ENCODE results near the gene RNF151. TPM values are rescaled to one million over a fixed set of nuclear protein-coding genes. Genes with fewer than 3 reads are reported as not detected.
"Not testable (repeated sequence)": the region's sequence is repeated elsewhere in the genome, so short reads cannot be mapped to it uniquely, and the experiment has no call there.

The RNF151 gene
- total RNA-seq, 2 experiments from 2014 or later = not detected

DNA sequence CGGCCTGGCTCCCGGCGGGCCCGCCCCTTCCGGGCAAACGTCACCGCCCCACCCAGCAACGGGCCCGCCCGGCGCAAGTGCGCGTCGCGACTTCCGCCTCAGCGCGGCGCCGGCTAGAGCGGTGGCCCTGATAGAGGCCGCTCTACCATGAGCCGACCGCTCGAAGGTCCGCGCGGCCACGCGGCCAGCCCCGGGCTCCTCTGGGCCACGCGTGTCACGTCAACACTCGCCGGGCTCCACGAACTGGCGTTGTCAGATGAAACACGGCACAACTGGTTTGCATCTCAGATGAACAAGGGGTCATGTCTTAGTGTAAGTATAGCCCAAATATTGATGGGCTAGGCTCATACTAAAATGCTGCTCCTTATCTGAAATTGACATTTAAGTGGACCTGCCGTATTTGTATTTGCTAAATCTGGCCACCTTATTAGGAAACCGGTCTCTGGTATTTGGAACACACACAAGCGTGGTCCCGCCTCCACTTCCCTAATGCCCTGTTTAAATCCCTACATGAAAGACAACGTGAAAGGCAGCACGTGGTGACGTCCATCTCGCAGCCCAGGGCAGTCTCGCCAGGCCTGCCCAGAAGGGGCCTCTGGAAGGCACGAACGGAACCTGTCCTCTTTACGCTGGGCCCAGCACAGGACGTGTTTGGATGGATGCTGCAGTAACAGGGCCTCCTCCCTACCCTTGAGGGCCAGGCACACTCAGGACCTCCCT is 43.3 kb downstream of the RNF151 start, which contains the start of gene ZNF598:
TSS of gene ZNF598 (minus strand) at position 31 of the 720 bp plus-strand sequence.
- Histone ChIP-seq H4K20me1 (ENCODE audit: insufficient read depth, low read length) (peaks cover 10% of the 10 kb centered on the region; the same call in 1 of the 2 replicates), H3K9me3 (ENCODE audit: low read length) (no peaks in the 10 kb centered on the region), H3K4me3 (ENCODE audit: low read depth, low read length, poor library complexity, severe bottlenecking) (peak within 1 kb of the TSS; percentile 93), H3K4me2 (ENCODE audit: low read length) (peak within 1 kb of the TSS; percentile 100), H3K9me2 (ENCODE audit: insufficient read depth, low read length) (no peaks in the 10 kb centered on the region), H3K79me2 (ENCODE audit: insufficient read depth, low read depth, low read length) (peaks cover 42% of the 10 kb centered on the region), H2AFZ (ENCODE audit: low read length) (peak within 1 kb of the TSS; percentile 80; the same call in 1 of the 2 replicates), H3K36me3 (ENCODE audit: insufficient read depth, low read length) (peaks cover 13% of the 10 kb centered on the region; the same call in 1 of the 2 replicates), H3K27ac (ENCODE audit: low read depth, low read length, poor library complexity, severe bottlenecking) (peak within 1 kb of the TSS; percentile 66), H3K4me1 (ENCODE audit: insufficient read depth, low read length, poor library complexity, severe bottlenecking) (peaks cover 27% of the 10 kb centered on the region)
- CTCF ChIA-PET (ENCODE audit: unreplicated experiment) = no interaction called here
- intact Hi-C loops (cut with micrococcal nuclease; ENCODE audit: unreplicated experiment) = loop anchor here (2.0 kb wide), 1 partner anchor 67 kb away; the partner anchor contains the start of gene MSRB1
- DNase-seq (ENCODE audit: low spot score) = peak; percentile 92
- TSS peak; percentile 97 for BruUV-seq (replicated peaks)
- TF ChIP-seq EZH2phosphoT487 (IDR thresholded peaks at IDR 0.05; ENCODE audit: borderline replicate concordance, low read depth, low read length) = no peak
- TF ChIP-seq, protein P1, sequence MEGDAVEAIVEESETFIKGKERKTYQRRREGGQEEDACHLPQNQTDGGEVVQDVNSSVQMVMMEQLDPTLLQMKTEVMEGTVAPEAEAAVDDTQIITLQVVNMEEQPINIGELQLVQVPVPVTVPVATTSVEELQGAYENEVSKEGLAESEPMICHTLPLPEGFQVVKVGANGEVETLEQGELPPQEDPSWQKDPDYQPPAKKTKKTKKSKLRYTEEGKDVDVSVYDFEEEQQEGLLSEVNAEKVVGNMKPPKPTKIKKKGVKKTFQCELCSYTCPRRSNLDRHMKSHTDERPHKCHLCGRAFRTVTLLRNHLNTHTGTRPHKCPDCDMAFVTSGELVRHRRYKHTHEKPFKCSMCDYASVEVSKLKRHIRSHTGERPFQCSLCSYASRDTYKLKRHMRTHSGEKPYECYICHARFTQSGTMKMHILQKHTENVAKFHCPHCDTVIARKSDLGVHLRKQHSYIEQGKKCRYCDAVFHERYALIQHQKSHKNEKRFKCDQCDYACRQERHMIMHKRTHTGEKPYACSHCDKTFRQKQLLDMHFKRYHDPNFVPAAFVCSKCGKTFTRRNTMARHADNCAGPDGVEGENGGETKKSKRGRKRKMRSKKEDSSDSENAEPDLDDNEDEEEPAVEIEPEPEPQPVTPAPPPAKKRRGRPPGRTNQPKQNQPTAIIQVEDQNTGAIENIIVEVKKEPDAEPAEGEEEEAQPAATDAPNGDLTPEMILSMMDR (conservative IDR thresholded peaks at IDR 0.05; ENCODE audit: low read length) = no peak
- POLR2A ChIA-PET = no interaction called here

DNA sequence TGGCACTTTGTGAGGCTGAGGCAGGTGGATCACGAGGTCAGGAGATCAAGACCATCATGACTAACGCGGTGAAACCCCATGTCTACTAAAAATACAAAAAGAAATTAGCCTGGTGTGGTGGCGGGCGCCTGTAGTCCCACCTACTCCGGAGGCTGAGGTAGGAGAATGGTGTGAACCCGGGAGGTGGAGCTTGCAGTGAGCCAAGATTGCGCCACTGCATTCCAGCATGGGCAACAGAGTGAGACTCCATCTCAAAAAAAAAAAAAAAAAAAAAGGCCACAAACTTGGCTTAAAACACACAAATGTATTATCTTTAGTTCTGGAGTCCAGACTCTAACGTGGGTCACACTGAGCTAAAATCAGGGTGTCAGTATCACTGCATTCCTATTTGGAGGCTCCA is 45.1 kb downstream of the RNF151 start:
- H3K9me3 ChIP-seq (ENCODE audit: low read length); DNase-seq (ENCODE audit: low spot score); intact Hi-C loops (cut with micrococcal nuclease; ENCODE audit: unreplicated experiment); H2AFZ ChIP-seq (ENCODE audit: low read length); H3K27ac ChIP-seq (ENCODE audit: low read depth, low read length, poor library complexity, severe bottlenecking); H4K20me1 ChIP-seq (ENCODE audit: insufficient read depth, low read length); H3K9me2 ChIP-seq (ENCODE audit: insufficient read depth, low read length); H3K4me2 ChIP-seq (ENCODE audit: low read length); CTCF ChIA-PET (ENCODE audit: unreplicated experiment); BruUV-seq (replicated peaks); H3K4me3 ChIP-seq (ENCODE audit: low read depth, low read length, poor library complexity, severe bottlenecking): not testable (repeated sequence)
- POLR2A ChIA-PET = interaction anchor here (0.6 to 0.7 kb wide), 2 partner anchors 455 to 674 kb away, joined by 3 to 4 read pairs; no protein-coding TSS in a partner anchor
- Histone ChIP-seq H3K79me2 (ENCODE audit: insufficient read depth, low read depth, low read length) (peaks cover 37% of the 10 kb centered on the region), H3K36me3 (ENCODE audit: insufficient read depth, low read length) (peaks cover 13% of the 10 kb centered on the region; the same call in 1 of the 2 replicates), H3K4me1 (ENCODE audit: insufficient read depth, low read length, poor library complexity, severe bottlenecking) (peaks cover 27% of the 10 kb centered on the region)

DNA sequence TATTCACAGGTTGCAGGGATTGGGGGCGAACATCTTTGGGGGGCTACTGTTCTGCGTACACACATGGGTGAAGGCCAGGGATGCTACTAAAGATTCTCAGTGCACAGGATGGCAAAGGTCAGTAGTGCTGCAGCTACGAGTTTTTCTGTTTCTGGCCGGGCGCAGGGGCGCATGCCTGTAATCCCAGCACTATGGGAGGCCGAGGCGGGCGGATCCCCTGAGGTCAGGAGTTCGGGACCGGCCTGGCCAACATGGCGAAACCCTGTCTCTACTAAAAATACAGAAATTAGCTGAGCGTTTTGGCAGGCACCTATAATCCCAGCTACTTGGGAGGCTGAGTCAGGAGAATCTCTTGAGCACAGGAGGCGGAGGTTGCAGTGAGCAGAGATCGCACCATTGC is 46.9 kb downstream of the RNF151 start:
- no peaks in the 10 kb centered on the region for H3K9me2 ChIP-seq (ENCODE audit: insufficient read depth, low read length)
- intact Hi-C loops (cut with micrococcal nuclease; ENCODE audit: unreplicated experiment) = no loop called here
- no TSS peak for BruUV-seq (replicated peaks)

More for the DNA sequence above, 46.9 kb downstream of the RNF151 start:
- Histone ChIP-seq H3K4me2 (ENCODE audit: low read length) (no peak overlapping the region), H3K9me3 (ENCODE audit: low read length) (no peaks in the 10 kb centered on the region), H3K4me1 (ENCODE audit: insufficient read depth, low read length, poor library complexity, severe bottlenecking) (peaks cover 10% of the 10 kb centered on the region), H3K79me2 (ENCODE audit: insufficient read depth, low read depth, low read length) (peaks cover 19% of the 10 kb centered on the region), H3K4me3 (ENCODE audit: low read depth, low read length, poor library complexity, severe bottlenecking) (no peak overlapping the region), H3K36me3 (ENCODE audit: insufficient read depth, low read length) (no peaks in the 10 kb centered on the region), H3K27ac (ENCODE audit: low read depth, low read length, poor library complexity, severe bottlenecking) (no peak overlapping the region), H2AFZ (ENCODE audit: low read length) (no peak overlapping the region), H4K20me1 (ENCODE audit: insufficient read depth, low read length) (peaks cover 5% of the 10 kb centered on the region; the same call in 1 of the 2 replicates)
- CTCF ChIA-PET (ENCODE audit: unreplicated experiment) = no interaction called here
- no peak for TF ChIP-seq EZH2phosphoT487 (IDR thresholded peaks at IDR 0.05; ENCODE audit: borderline replicate concordance, low read depth, low read length)
- DNase-seq (ENCODE audit: low spot score) = no peak
- POLR2A ChIA-PET = no interaction called here

Measured in OCI-LY7 (cell line).